IMR-90 (cell line): ENCODE results near the gene CLBA1. TPM values are rescaled to one million over a fixed set of nuclear protein-coding genes. Genes with fewer than 3 reads are reported as not detected.
A peak's percentile ranks its signal among the peaks of the same experiment; 100 is the strongest.

Experiments used
- ATAC-seq: fragments of 200-7000 bp; cut with Tn5 transposase; 2 replicates; pipeline ENCODE4 v1.9.1; 2020; ENCODE audit warnings: low read depth, mild to moderate bottlenecking, moderate library complexity
- BruUV-seq: library from RNA; stranded (reverse); fragments of 400-500 nt; replicated peaks from 2 replicates; lab custom pipeline; 2021; lab: Mats Ljungman, UMichigan
- CTCF ChIA-PET: fragments of 300-600 bp; formaldehyde crosslinking; extraction: SDS; loops from one replicate; lab custom pipeline; 2021; ENCODE audit warnings: antibody characterized with exemption; lab: Yijun Ruan, JAX
- POLR2A ChIA-PET: fragments of 300-600 bp; sonication (Branson Sonifier 250); formaldehyde crosslinking; loops from one replicate; lab custom pipeline; 2022; ENCODE audit warnings: antibody characterized with exemption; ENCODE audit not compliant: unreplicated experiment; lab: Charles Lee
- DNase-seq: peaks from one replicate; pipeline ENCODE4 v3.0.0; 2013
- H2AFZ ChIP-seq: replicated peaks from 2 replicates; pipeline ENCODE3; 2013; ENCODE audit warnings: low read length, mild to moderate bottlenecking; ENCODE audit not compliant: poor library complexity
- H2AK5ac ChIP-seq: 2 replicates; pipeline ENCODE4 v1.6.1; 2013; ENCODE audit warnings: low read depth, low read length, inconsistent platforms
- H2AK9ac ChIP-seq: replicated peaks from 2 replicates; pipeline ENCODE3; 2013; ENCODE audit warnings: mild to moderate bottlenecking, low read depth, low read length, moderate library complexity; ENCODE audit not compliant: poor library complexity
- H2BK120ac ChIP-seq: 2 replicates; pipeline ENCODE4 v1.6.1; 2013; ENCODE audit warnings: low read depth, low read length, inconsistent platforms
- H2BK15ac ChIP-seq: 3 replicates; pipeline ENCODE4 v1.6.1; 2013; ENCODE audit warnings: low read depth, low read length, inconsistent platforms
- H2BK20ac ChIP-seq: 2 replicates; pipeline ENCODE4 v1.6.1; 2013; ENCODE audit warnings: low read depth, mild to moderate bottlenecking, inconsistent platforms, low read length, moderate library complexity
- H2BK5ac ChIP-seq: 2 replicates; pipeline ENCODE4 v1.6.1; 2013; ENCODE audit warnings: mild to moderate bottlenecking, low read depth, low read length, inconsistent platforms; ENCODE audit not compliant: poor library complexity, severe bottlenecking
- H3K14ac ChIP-seq: replicated peaks from 2 replicates; pipeline ENCODE4 v1.6.1; 2013; ENCODE audit warnings: low read depth, low read length, inconsistent platforms
- H3K18ac ChIP-seq: 2 replicates; pipeline ENCODE4 v1.6.1; 2013; ENCODE audit warnings: low read depth, low read length, control low read depth
- H3K23ac ChIP-seq: 2 replicates; pipeline ENCODE4 v1.6.1; 2013; ENCODE audit warnings: low read depth, low read length, inconsistent platforms
- H3K27ac ChIP-seq: 2 replicates; pipeline ENCODE4 v1.5.1; 2013; ENCODE audit warnings: mild to moderate bottlenecking, control low read depth, low read length; ENCODE audit not compliant: insufficient read depth
- H3K27me3 ChIP-seq: 2 replicates; pipeline ENCODE4 v1.6.1; 2013; ENCODE audit warnings: low read length; ENCODE audit not compliant: control insufficient read depth, insufficient read depth
- H3K36me3 ChIP-seq: 2 replicates; pipeline ENCODE4 v1.6.1; 2013; ENCODE audit warnings: low read length, mixed read lengths; ENCODE audit not compliant: control insufficient read depth, insufficient read depth
- H3K4ac ChIP-seq: 2 replicates; pipeline ENCODE4 v1.6.1; 2013; ENCODE audit warnings: low read depth, low read length, inconsistent platforms
- H3K4me1 ChIP-seq: 2 replicates; pipeline ENCODE4 v1.6.1; 2013; ENCODE audit warnings: low read length, mixed read lengths; ENCODE audit not compliant: control insufficient read depth, insufficient read depth
- H3K4me2 ChIP-seq: 2 replicates; pipeline ENCODE4 v1.6.1; 2013; ENCODE audit warnings: low read depth, mild to moderate bottlenecking, control low read depth, low read length, moderate library complexity
- H3K4me3 ChIP-seq: 2 replicates; pipeline ENCODE4 v1.5.1; 2013; ENCODE audit warnings: low read depth, mild to moderate bottlenecking, control low read depth, low read length, moderate library complexity; ENCODE audit not compliant: insufficient read depth
- H3K56ac ChIP-seq: 2 replicates; pipeline ENCODE4 v1.6.1; 2013; ENCODE audit warnings: low read length, inconsistent platforms; ENCODE audit not compliant: insufficient read depth; ENCODE audit errors: extremely low read depth
- H3K79me1 ChIP-seq, 2 experiments: 2 replicates each; pipeline ENCODE4 v1.6.1; 2013; ENCODE audit warnings: low read length in 2 of 2, inconsistent platforms in 1 of 2, low read depth in 1 of 2
- H3K9ac ChIP-seq: 2 replicates; pipeline ENCODE4 v1.6.1; 2013; ENCODE audit warnings: low read depth, low read length, control low read depth
- H3K9me1 ChIP-seq: 2 replicates; pipeline ENCODE4 v1.6.1; 2013; ENCODE audit warnings: low read length, inconsistent platforms; ENCODE audit not compliant: insufficient read depth
- H3K9me3 ChIP-seq: 2 replicates; pipeline ENCODE4 v1.6.1; 2013; ENCODE audit warnings: low read length; ENCODE audit not compliant: control insufficient read depth, insufficient read depth
- H4K20me1 ChIP-seq: 2 replicates; pipeline ENCODE4 v1.6.1; 2013; ENCODE audit warnings: low read length, inconsistent platforms; ENCODE audit not compliant: insufficient read depth
- H4K5ac ChIP-seq: 2 replicates; pipeline ENCODE4 v1.6.1; 2013; ENCODE audit warnings: mild to moderate bottlenecking, low read depth, low read length, control low read depth
- H4K8ac ChIP-seq, 2 experiments: 2 replicates each; pipeline ENCODE4 v1.6.1; 2013; ENCODE audit warnings: low read depth in 2 of 2, low read length in 2 of 2, control low read depth in 1 of 2, inconsistent platforms in 1 of 2
- H4K91ac ChIP-seq: 2 replicates; pipeline ENCODE4 v1.6.1; 2013; ENCODE audit warnings: low read depth, low read length, inconsistent platforms; ENCODE audit not compliant: insufficient read depth
- CEBPB ChIP-seq: IDR thresholded peaks from 2 replicates; pipeline ENCODE4 v1.6.1; 2012; ENCODE audit warnings: low read depth, low read length, improper control_type of control experiment
- CHD1 ChIP-seq: IDR thresholded peaks from 2 replicates; pipeline ENCODE4 v1.6.1; 2012; ENCODE audit warnings: low read depth, low read length, improper control_type of control experiment
- WGBS, 2 experiments: methylation state at CpG; one replicate each; pipeline versions ENCODE4 v1.1.5 to v1.1.7; 2013; ENCODE audit warnings: missing lambda C conversion rate in 2 of 2; ENCODE audit not compliant: insufficient read length in 1 of 2; ENCODE audit errors: extremely low coverage in 2 of 2; 5-methylcytosine and 5-hydroxymethylcytosine counted together
- dilution Hi-C: fragments of 300-500 bp; cut with HindIII; formaldehyde crosslinking; loops from one replicate; pipeline ENCODE4 v1.14.3; 2018; ENCODE audit warnings: low sequenced_read_pairs; ENCODE audit not compliant: unreplicated experiment
- in situ Hi-C: fragments of 300-500 bp; cut with MboI; formaldehyde crosslinking; loops from 3 replicates; pipeline ENCODE4 v1.14.3; 2019; ENCODE audit warnings: low sequenced_read_pairs, inconsistent platforms, mixed read lengths
- intact Hi-C: fragments of 100-400 bp; cut with micrococcal nuclease; formaldehyde crosslinking; loops from 2 replicates; pipeline ENCODE4 v1.10.0; 2022
- polyA plus RNA-seq, 3 experiments: library from polyadenylated mRNA; depleted of rRNA; stranded (reverse); fragments of >200 nt; gene quantifications; 2 replicates each; pipeline ENCODE4 v1.2.3, GENCODE V29; 2012; ENCODE audit warnings: low replicate concordance in 1 of 3
- total RNA-seq: library from RNA; depleted of rRNA; stranded (reverse); fragments of >200 nt; gene quantifications from 2 replicates; pipeline ENCODE4 v1.2.3, GENCODE V29; 2012

CLBA1 gene
- total and polyA plus RNA-seq, 2 of the 4 experiments (the other 2 are of a cell fraction): 2.7 to 6.2 TPM

- peaks cover 16% of the 10 kb centered on the region for H3K4me1 ChIP-seq
- H2BK20ac ChIP-seq: peak overlapping the region; percentile 16
- no CpG with 5 or more reads among the region's 4 CpGs for WGBS, 2 experiments
- no peak overlapping the region for H3K4me3 ChIP-seq
- H3K14ac ChIP-seq: 0 out of 2 replicates have a peak overlapping the region, but pooled peaks have one; percentile 12
- H3K4ac ChIP-seq: peak overlapping the region; percentile 30; the same call in 1 of the 2 replicates
- no peaks in the 10 kb centered on the region for H3K9me3 ChIP-seq
- no peaks in the 10 kb centered on the region for H3K27me3 ChIP-seq
- no peaks in the 10 kb centered on the region for H3K36me3 ChIP-seq
- no peak overlapping the region for H3K23ac ChIP-seq
- no peak overlapping the region; the same call in 1 of the 2 replicates for H3K27ac ChIP-seq
- no peak overlapping the region for H2AFZ ChIP-seq
- H3K79me1 ChIP-seq: peaks cover 10 to 16% of the 10 kb centered on the region in 2 experiments; a peak in 3 of 4 replicates
- ATAC-seq (no peak), DNase-seq (peak; percentile 73)
- BruUV-seq: no TSS peak
- ChIA-PET POLR2A (no interaction called here), CTCF (no interaction called here)
- peak overlapping the region; percentile 10; the same call in 1 of the 2 replicates for H3K4me2 ChIP-seq
- no peak overlapping the region for H4K5ac ChIP-seq
- dilution Hi-C loops (no loop called here), intact Hi-C loops (no loop called here), in situ Hi-C loops (no loop called here)
- H4K91ac ChIP-seq: no peak overlapping the region
- no peak overlapping the region for H3K9ac ChIP-seq
- H3K9me1 ChIP-seq: peaks cover 11% of the 10 kb centered on the region
- 0 out of 3 replicates have a peak overlapping the region, but pooled peaks have one; percentile 1 for H2BK15ac ChIP-seq
- H3K56ac ChIP-seq: no peak overlapping the region
- peak overlapping the region; percentile 46 for H2BK5ac ChIP-seq
- no peak overlapping the region for H3K18ac ChIP-seq
- H2BK120ac ChIP-seq: peak overlapping the region; percentile 41; the same call in 1 of the 2 replicates
- H2AK5ac ChIP-seq: peak overlapping the region; percentile 2; the same call in 1 of the 2 replicates
- H4K20me1 ChIP-seq: peaks cover 9% of the 10 kb centered on the region
- TF ChIP-seq CHD1: no peak
- TF ChIP-seq CEBPB: peak; percentile 42; the same call in 1 of the 2 replicates
- no peak overlapping the region for H2AK9ac ChIP-seq
- H4K8ac ChIP-seq: peak overlapping the region in 1 of 2 experiments; percentile 62; a peak in 1 of 4 replicates
Measured at GRCh38 chr14:105023791-105024480, 38.3 kb downstream of the CLBA1 start.
